ENCODE measurements around the gene TJP3. TPM values are rescaled to one million over a fixed set of nuclear protein-coding genes. Genes with fewer than 3 reads are reported as not detected.

TJP3 gene
- total RNA-seq, 1 donor: not detected

DNA sequence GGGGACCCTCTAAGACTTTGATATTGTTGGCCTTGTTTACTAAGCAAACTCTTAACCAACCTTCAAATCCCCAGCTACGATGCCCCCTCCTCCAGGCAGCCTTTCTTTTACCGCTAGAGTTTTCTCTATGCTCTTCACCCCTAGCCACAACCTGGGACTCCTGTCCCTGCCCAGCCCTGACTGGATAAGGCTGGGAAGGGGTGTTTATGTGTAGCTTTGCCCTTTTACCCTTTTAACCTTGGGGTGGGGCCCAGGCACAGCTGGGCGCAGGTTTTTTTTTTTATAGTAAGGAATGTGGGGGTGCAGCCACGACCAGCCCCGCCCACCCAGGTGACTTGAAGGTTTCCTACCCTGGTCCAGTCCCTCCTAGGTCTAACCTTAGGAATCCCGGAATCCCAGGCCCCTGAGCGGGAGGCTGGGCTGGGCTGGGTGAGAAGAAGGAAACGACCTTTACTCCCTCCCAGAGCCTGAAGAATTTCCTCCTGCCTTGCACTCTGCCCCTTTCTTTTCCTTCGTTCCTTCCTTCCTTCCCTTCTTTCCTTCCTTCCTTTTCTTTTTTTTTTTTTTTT lies 12.2 kb downstream of the TJP3 start:
- no peak overlapping the region for H3K4me3 ChIP-seq (ENCODE audit: low read depth, low read length)
- TF ChIP-seq, protein P1, sequence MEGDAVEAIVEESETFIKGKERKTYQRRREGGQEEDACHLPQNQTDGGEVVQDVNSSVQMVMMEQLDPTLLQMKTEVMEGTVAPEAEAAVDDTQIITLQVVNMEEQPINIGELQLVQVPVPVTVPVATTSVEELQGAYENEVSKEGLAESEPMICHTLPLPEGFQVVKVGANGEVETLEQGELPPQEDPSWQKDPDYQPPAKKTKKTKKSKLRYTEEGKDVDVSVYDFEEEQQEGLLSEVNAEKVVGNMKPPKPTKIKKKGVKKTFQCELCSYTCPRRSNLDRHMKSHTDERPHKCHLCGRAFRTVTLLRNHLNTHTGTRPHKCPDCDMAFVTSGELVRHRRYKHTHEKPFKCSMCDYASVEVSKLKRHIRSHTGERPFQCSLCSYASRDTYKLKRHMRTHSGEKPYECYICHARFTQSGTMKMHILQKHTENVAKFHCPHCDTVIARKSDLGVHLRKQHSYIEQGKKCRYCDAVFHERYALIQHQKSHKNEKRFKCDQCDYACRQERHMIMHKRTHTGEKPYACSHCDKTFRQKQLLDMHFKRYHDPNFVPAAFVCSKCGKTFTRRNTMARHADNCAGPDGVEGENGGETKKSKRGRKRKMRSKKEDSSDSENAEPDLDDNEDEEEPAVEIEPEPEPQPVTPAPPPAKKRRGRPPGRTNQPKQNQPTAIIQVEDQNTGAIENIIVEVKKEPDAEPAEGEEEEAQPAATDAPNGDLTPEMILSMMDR (IDR thresholded peaks at IDR 0.05; ENCODE audit: insufficient read depth, low read depth, low read length): no peak
- DNase-seq (ENCODE audit: low read depth): no peak

DNA sequence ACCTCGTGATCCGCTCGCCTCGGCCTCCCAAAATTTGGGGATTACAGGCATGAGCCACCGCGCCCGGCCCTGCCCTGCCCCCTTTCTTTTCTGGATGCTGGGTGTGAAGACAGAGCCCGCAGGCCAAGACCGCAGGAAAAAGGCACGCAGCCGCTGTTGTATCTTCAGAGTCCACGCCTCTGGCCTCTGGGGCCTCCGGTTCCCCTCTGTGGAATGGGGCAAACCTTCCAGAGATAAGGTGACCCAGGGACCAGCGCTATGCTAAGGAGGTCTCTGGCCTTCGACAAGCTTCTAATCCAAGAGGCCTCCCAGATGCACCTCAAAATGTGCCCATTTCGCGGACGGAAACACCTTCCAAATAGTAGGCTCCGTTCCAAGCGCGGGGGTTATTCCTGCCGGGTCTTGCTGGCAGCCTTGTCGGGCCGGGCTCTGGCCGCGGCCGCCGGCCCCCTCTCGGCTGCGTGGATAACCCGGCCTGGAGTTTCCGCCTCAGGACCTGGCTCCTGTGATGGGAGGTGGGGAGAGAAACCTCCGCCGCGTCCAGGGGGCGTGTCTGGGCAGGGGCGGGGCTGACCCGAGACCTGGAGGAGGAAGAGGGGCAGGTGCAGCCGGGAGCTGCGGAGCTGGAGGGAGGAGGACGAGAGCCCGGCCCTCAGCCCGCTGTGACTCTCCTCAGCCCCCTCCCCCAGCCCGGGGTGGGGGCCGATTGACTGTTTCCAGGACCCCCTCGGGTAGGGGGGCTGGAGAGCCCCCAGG lies 13.1 kb downstream of the TJP3 start:
- peak; percentile 81 for DNase-seq (ENCODE audit: low read depth)
- TF ChIP-seq, protein P1 (IDR thresholded peaks at IDR 0.05; ENCODE audit: insufficient read depth, low read depth, low read length): no peak
- peak overlapping the region; percentile 23 for H3K4me3 ChIP-seq (ENCODE audit: low read depth, low read length)

DNA sequence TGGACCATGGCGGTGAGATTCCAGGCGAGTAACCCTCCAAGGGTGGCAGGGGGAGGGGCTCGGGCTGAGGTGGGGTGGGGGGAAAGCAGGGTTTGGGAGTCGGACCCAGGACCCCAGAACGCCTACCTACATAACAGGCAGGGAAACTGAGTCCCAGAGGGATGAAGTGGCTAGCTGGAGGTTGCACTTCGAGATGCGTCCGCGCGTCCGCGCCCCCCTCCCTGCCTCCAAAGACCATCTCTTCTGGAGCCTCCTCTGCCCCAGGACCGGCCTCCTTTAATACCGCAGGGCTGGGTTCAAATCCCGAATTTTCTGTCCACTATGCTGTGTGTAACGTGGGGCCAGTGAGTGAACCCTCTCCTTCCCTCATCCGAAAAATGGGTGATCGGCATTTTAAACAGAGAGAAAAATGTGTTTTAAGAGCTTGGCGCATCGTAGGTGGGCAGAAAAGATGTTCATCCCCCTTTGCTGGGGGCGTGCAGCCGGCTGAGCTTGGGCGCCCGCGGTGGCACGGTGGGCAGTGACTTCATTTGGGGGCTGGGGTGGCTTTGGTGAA lies 13.8 kb downstream of the TJP3 start:
- TF ChIP-seq, protein P1 (IDR thresholded peaks at IDR 0.05; ENCODE audit: insufficient read depth, low read depth, low read length): no peak
- H3K4me3 ChIP-seq (ENCODE audit: low read depth, low read length): no peak overlapping the region
- no peak for DNase-seq (ENCODE audit: low read depth)

GRCh38 chr19:3722443-3723109 lies 14.4 kb downstream of the TJP3 start:
- TF ChIP-seq, protein P1 (IDR thresholded peaks at IDR 0.05; ENCODE audit: insufficient read depth, low read depth, low read length): no peak
- no peak for DNase-seq (ENCODE audit: low read depth)
- H3K4me3 ChIP-seq (ENCODE audit: low read depth, low read length): no peak overlapping the region

- TF ChIP-seq, protein P1 (IDR thresholded peaks at IDR 0.05; ENCODE audit: insufficient read depth, low read depth, low read length): no peak
- no peak for DNase-seq (ENCODE audit: low read depth)
- H3K4me3 ChIP-seq (ENCODE audit: low read depth, low read length): no peak overlapping the region
Observed at GRCh38 chr19:3723110-3723488, 14.9 kb downstream of the TJP3 start.

GRCh38 chr19:3723883-3724282 lies 15.7 kb downstream of the TJP3 start:
- no peak for DNase-seq (ENCODE audit: low read depth)
- TF ChIP-seq, protein P1 (IDR thresholded peaks at IDR 0.05; ENCODE audit: insufficient read depth, low read depth, low read length): no peak
- H3K4me3 ChIP-seq (ENCODE audit: low read depth, low read length): no peak overlapping the region
